OCI-LY1 (cell line): ENCODE data around the gene LENEP.

Experiments
- H2AFZ ChIP-seq: fragments of 200-600 bp; sonication (generic), shearing (Covaris generic); 2 replicates; pipeline ENCODE4 v1.6.0; 2014; ENCODE audit warnings: antibody characterized with exemption, mild to moderate bottlenecking, low read length
- H3F3A ChIP-seq: fragments of 200-600 bp; sonication (generic), shearing (Covaris generic); 2 replicates; pipeline ENCODE4 v1.6.0; 2014; ENCODE audit warnings: mild to moderate bottlenecking, antibody characterized with exemption, low read length, moderate library complexity; ENCODE audit not compliant: insufficient read depth
- H3K27ac ChIP-seq: fragments of 200-600 bp; sonication (generic); 2 replicates; pipeline ENCODE4 v1.5.1; 2014; ENCODE audit warnings: low read length, mixed run types, mild to moderate bottlenecking, low read depth; ENCODE audit not compliant: poor library complexity, severe bottlenecking
- H3K27me3 ChIP-seq: fragments of 200-600 bp; sonication (generic); 2 replicates; pipeline ENCODE4 v1.6.0; 2014; ENCODE audit warnings: antibody characterized with exemption, mild to moderate bottlenecking, low read length, moderate library complexity; ENCODE audit not compliant: insufficient read depth
- H3K36me3 ChIP-seq: fragments of 200-600 bp; sonication (generic); 2 replicates; pipeline ENCODE4 v1.6.1; 2014; ENCODE audit warnings: mild to moderate bottlenecking, antibody characterized with exemption, low read length, moderate library complexity, mixed read lengths; ENCODE audit not compliant: insufficient read depth
- H3K4me1 ChIP-seq: fragments of 200-600 bp; sonication (generic); 2 replicates; pipeline ENCODE4 v1.5.1; 2014; ENCODE audit warnings: mild to moderate bottlenecking, low read length, moderate library complexity; ENCODE audit not compliant: insufficient read depth, severe bottlenecking
- H3K4me2 ChIP-seq: fragments of 200-600 bp; sonication (generic), shearing (Covaris generic); 2 replicates; pipeline ENCODE4 v1.6.1; 2014; ENCODE audit warnings: low read length
- H3K4me3 ChIP-seq: fragments of 200-600 bp; sonication (generic); 2 replicates; pipeline ENCODE4 v1.5.1; 2014; ENCODE audit warnings: low read length, low read depth, mild to moderate bottlenecking, mixed read lengths; ENCODE audit not compliant: poor library complexity, severe bottlenecking
- H3K79me2 ChIP-seq: fragments of 200-600 bp; shearing (Covaris generic); 2 replicates; pipeline ENCODE4 v1.6.1; 2016; ENCODE audit warnings: mixed run types, low read length, mixed read lengths; ENCODE audit not compliant: insufficient read depth
- H3K9ac ChIP-seq: fragments of 200-600 bp; sonication (generic), shearing (Covaris generic); 2 replicates; pipeline ENCODE4 v1.6.1; 2014; ENCODE audit warnings: mild to moderate bottlenecking, low read length, mixed read lengths
- H3K9me2 ChIP-seq: fragments of 200-600 bp; sonication (generic), shearing (Covaris generic); 2 replicates; pipeline ENCODE4 v1.6.1; 2014; ENCODE audit warnings: low read depth, mild to moderate bottlenecking, low read length, mixed read lengths
- H3K9me3 ChIP-seq: fragments of 200-600 bp; shearing (Covaris generic); 2 replicates; pipeline ENCODE4 v1.6.1; 2014; ENCODE audit warnings: low read length, mixed read lengths
- H4K20me1 ChIP-seq: fragments of 200-600 bp; sonication (generic), shearing (Covaris generic); 2 replicates; pipeline ENCODE4 v1.6.0; 2016; ENCODE audit warnings: mild to moderate bottlenecking, low read length; ENCODE audit not compliant: insufficient read depth
- EZH2 ChIP-seq: fragments of 200-600 bp; sonication (generic), shearing (Covaris generic); IDR thresholded peaks from 2 replicates; pipeline ENCODE4 v1.8.0; 2017; ENCODE audit warnings: borderline replicate concordance, mixed run types, mild to moderate bottlenecking, antibody characterized with exemption, low read length, moderate library complexity, mixed read lengths
- TF ChIP-seq, protein P1 (sequence below): fragments of 200-600 bp; sonication (generic), shearing (Covaris generic); IDR thresholded peaks from 2 replicates; pipeline ENCODE4 v1.5.1; 2017; ENCODE audit warnings: mild to moderate bottlenecking, antibody characterized with exemption, low read length, moderate library complexity, mixed read lengths

Gene LENEP

DNA sequence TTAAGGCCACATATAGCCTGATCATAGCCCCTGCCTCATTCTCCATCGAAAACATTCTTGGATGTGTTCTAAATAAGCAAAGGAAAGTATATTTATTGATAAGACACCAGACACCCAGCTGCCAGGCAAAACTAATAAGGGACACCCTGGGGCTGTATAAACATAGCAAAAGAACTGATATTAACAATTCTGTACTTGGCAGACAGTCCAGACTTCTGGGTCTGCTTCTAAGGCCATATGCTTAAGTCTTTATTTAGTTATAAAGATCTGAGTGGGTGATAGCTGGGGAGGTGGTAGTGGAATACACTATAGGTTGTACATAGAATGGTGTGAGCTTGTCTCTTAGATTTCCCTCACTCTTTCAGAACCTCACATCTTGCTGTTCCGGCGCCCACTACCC, 15.0 kb upstream of the LENEP start:
- Histone ChIP-seq H3K9ac (no peak overlapping the region), H2AFZ (no peak overlapping the region), H4K20me1 (no peaks in the 10 kb centered on the region), H3K4me2 (no peak overlapping the region), H3K4me1 (peaks cover 35% of the 10 kb centered on the region), H3K79me2 (peaks cover 28% of the 10 kb centered on the region), H3K9me2 (no peaks in the 10 kb centered on the region), H3K4me3 (no peak overlapping the region), H3K36me3 (peaks cover 35% of the 10 kb centered on the region), H3F3A (0 out of 2 replicates have a peak, but pooled peaks cover 4% of the 10 kb centered on the region), H3K27ac (peak overlapping the region; percentile 29), H3K27me3 (no peaks in the 10 kb centered on the region), H3K9me3 (no peaks in the 10 kb centered on the region)
- TF ChIP-seq, protein P1, sequence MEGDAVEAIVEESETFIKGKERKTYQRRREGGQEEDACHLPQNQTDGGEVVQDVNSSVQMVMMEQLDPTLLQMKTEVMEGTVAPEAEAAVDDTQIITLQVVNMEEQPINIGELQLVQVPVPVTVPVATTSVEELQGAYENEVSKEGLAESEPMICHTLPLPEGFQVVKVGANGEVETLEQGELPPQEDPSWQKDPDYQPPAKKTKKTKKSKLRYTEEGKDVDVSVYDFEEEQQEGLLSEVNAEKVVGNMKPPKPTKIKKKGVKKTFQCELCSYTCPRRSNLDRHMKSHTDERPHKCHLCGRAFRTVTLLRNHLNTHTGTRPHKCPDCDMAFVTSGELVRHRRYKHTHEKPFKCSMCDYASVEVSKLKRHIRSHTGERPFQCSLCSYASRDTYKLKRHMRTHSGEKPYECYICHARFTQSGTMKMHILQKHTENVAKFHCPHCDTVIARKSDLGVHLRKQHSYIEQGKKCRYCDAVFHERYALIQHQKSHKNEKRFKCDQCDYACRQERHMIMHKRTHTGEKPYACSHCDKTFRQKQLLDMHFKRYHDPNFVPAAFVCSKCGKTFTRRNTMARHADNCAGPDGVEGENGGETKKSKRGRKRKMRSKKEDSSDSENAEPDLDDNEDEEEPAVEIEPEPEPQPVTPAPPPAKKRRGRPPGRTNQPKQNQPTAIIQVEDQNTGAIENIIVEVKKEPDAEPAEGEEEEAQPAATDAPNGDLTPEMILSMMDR: no peak
- no peak for TF ChIP-seq EZH2

DNA sequence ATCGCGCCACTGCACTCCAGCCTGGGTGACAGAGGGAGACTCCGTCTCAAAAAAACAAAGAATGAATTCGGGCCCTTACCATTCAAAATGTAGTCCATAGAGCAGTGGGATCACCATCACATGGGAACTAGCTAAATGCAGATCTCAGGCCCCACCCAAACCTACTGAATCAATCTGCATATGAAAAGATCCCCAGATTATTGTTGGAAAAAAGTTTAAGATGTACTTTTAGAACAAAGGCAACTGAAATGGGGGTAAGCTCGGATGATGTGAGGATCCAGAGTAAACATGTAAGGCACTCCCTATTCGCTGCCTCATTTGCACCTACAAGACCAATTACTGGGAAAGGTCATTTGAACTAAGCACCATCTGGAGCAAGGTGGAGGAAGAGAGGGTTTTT, 11.0 kb upstream of the LENEP start:
- H2AFZ ChIP-seq: no peak overlapping the region
- peaks cover 19% of the 10 kb centered on the region for H3K79me2 ChIP-seq

DNA sequence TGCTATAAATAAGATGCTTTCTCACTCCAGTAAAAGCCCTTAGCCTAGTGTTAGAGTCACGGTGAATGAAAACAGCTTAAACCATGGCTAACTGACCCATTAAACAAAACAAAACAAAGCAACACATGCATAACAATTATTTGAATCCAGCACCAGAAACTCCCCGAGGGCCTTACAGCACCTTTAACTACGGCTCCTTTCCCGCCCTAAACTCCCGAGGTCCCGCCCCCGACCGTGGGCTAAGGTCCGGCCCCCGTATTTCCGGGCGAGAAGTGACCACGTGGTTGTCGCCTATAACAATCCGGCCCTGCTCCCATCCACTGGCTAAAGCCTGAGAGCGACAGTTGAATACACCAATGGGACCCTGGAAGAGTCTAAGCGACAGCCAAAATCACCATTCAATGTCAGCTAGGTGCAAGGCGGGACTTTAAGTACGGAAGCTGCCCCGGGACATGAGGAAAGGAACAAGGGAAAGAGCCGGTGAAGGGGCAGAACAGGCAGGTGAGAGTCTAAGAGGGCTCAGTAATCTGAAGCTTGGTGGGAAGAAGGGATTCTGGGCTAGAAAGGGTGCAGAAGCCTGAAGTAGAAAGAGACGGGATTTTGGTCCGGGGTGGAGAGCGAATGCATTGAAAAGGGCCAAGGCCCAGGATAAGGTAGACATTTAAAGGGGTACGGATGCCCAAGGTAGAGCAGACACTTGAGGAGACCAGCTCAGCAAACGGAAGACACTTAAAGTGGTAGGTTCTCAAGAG, 10.3 kb upstream of the LENEP start, which contains the start of gene FLAD1:
Gene FLAD1, plus strand, starts transcription at position 448 of the 752 bp plus-strand sequence. CDS start 351 bp downstream, outside the sequence.
- Histone ChIP-seq H3K9me2 (no peaks in the 10 kb centered on the region), H3K4me1 (peaks cover 23% of the 10 kb centered on the region), H3F3A (0 out of 2 replicates have a peak, but pooled peaks cover 2% of the 10 kb centered on the region), H3K79me2 (peaks cover 15% of the 10 kb centered on the region), H3K9ac (peak within 1 kb of the TSS; percentile 82), H3K27me3 (no peaks in the 10 kb centered on the region), H3K36me3 (peaks cover 51% of the 10 kb centered on the region), H4K20me1 (no peaks in the 10 kb centered on the region), H3K27ac (peak within 1 kb of the TSS; percentile 70), H2AFZ (no peak within 1 kb of the TSS), H3K4me3 (peak within 1 kb of the TSS; percentile 80), H3K4me2 (peak within 1 kb of the TSS; percentile 100), H3K9me3 (no peaks in the 10 kb centered on the region)
- TF ChIP-seq EZH2: no peak
- TF ChIP-seq, protein P1: no peak

More for the DNA sequence above, 11.0 kb upstream of the LENEP start:
- Histone ChIP-seq H3K27me3 (no peaks in the 10 kb centered on the region), H3K9me2 (no peaks in the 10 kb centered on the region), H4K20me1 (no peaks in the 10 kb centered on the region), H3K4me2 (peak overlapping the region; percentile 100), H3K27ac (peak overlapping the region; percentile 70), H3K9me3 (no peaks in the 10 kb centered on the region), H3K4me1 (peaks cover 29% of the 10 kb centered on the region), H3K9ac (peak overlapping the region; percentile 76), H3K36me3 (peaks cover 51% of the 10 kb centered on the region), H3K4me3 (peak overlapping the region; percentile 80), H3F3A (0 out of 2 replicates have a peak, but pooled peaks cover 4% of the 10 kb centered on the region)
- TF ChIP-seq, protein P1: no peak
- TF ChIP-seq EZH2: no peak
